ENCODE measurements around the gene FNDC11. TPM values are rescaled to one million over a fixed set of nuclear protein-coding genes. Genes with fewer than 3 reads are reported as not detected.

Gene FNDC11
- polyA plus RNA-seq = not detected in 2 replicates

GRCh38 chr20:63553933-63554290 is at the start of gene FNDC11:
Gene FNDC11 (plus strand): TSS chr20:63554159. CDS start chr20:63555664, 1,505 bp downstream.

GRCh38 chr20:63520504-63520933 is 33.4 kb upstream of the FNDC11 start, which contains the start of gene PPDPF:
Gene PPDPF (plus strand): TSS chr20:63520765. CDS start chr20:63521309, 544 bp downstream.

GRCh38 chr20:63536997-63537524 is 16.9 kb upstream of the FNDC11 start, which contains the start of gene PTK6:
Gene PTK6 (minus strand): TSS chr20:63537376. CDS start chr20:63537314, 62 bp downstream.

GRCh38 chr20:63547725-63548480 is 6.1 kb upstream of the FNDC11 start, which contains the start of gene SRMS:
Gene SRMS (minus strand): TSS chr20:63547749. CDS start chr20:63547463, 286 bp downstream.

GRCh38 chr20:63574156-63574828 is 20.3 kb downstream of the FNDC11 start, which contains the start of gene HELZ2:
Gene HELZ2 (minus strand): TSS chr20:63574239. CDS start chr20:63572385, 1,854 bp downstream.

Other genes starting within 250 kb of the FNDC11 start
- 2.4 and 2.5 TPM in 2 replicates for gene CHRNA4, start 192.8 kb upstream of the FNDC11 start, polyA plus RNA-seq
- 8.7 and 11.4 TPM in 2 replicates for gene KCNQ2, start 81.5 kb upstream of the FNDC11 start, polyA plus RNA-seq
- gene EEF1A2, start 55.1 kb upstream of the FNDC11 start, polyA plus RNA-seq = 13.6 and 15.1 TPM in 2 replicates
- 2.1 and 3.0 TPM in 2 replicates for gene PPDPF, start 33.4 kb upstream of the FNDC11 start, polyA plus RNA-seq
- not detected in 2 replicates for gene PTK6, start 16.8 kb upstream of the FNDC11 start, polyA plus RNA-seq
- gene SRMS, start 6.4 kb upstream of the FNDC11 start, polyA plus RNA-seq = not detected in 2 replicates
- not detected in 2 replicates for gene HELZ2, start 20.1 kb downstream of the FNDC11 start, polyA plus RNA-seq
- gene GMEB2, start 72.9 kb downstream of the FNDC11 start, polyA plus RNA-seq = 0.35 and 1.3 TPM in 2 replicates
- gene STMN3, start 99.3 kb downstream of the FNDC11 start, polyA plus RNA-seq = 30.7 and 32.0 TPM in 2 replicates
- 0.21 TPM in 1 of 2 replicates, not detected in the other for gene RTEL1, start 104.2 kb downstream of the FNDC11 start, polyA plus RNA-seq
- gene TNFRSF6B, start 142.5 kb downstream of the FNDC11 start, polyA plus RNA-seq = not detected in 2 replicates
- 1.7 and 5.3 TPM in 2 replicates for gene ARFRP1, start 153.8 kb downstream of the FNDC11 start, polyA plus RNA-seq
- gene ZGPAT, start 153.9 kb downstream of the FNDC11 start, polyA plus RNA-seq = 0.38 and 0.73 TPM in 2 replicates
- not detected in 2 replicates for gene LIME1, start 182.5 kb downstream of the FNDC11 start, polyA plus RNA-seq
- 0.93 TPM in 1 of 2 replicates, not detected in the other for gene SLC2A4RG, start 185.6 kb downstream of the FNDC11 start, polyA plus RNA-seq